ENCODE data around the gene TAS2R3. TPM values are rescaled to one million over a fixed set of nuclear protein-coding genes. Genes with fewer than 3 reads are reported as not detected.

TAS2R3 gene
- total and polyA plus RNA-seq, 2 of the 13 experiments (the other 11 are each of a cell fraction or from before 2014, with no cell fraction given) = 0.74 to 1.1 TPM

GRCh38 chr7:141737836-141738591 is 25.9 kb upstream of the TAS2R3 start, which contains the start of gene SSBP1 (continued):
- no peak for TF ChIP-seq ZNF597 (CRISPR knock-in tag; IDR thresholded peaks at IDR 0.05)
- TF ChIP-seq SPEN (CRISPR knock-in tag; IDR thresholded peaks at IDR 0.05; ENCODE audit: low read depth) = peak; percentile 93
- 0 out of 2 replicates have a peak, but pooled peaks have one; percentile 23 for TF ChIP-seq ZBTB43 (CRISPR knock-in tag; conservative IDR thresholded peaks at IDR 0.05)
- no peak for TF ChIP-seq GPBP1L1 (CRISPR knock-in tag; IDR thresholded peaks at IDR 0.05)
- peak; percentile 25; the same call in 1 of the 2 replicates for TF ChIP-seq ZSCAN21 (CRISPR knock-in tag; IDR thresholded peaks at IDR 0.05; ENCODE audit: borderline replicate concordance)
- peak; percentile 77 for TF ChIP-seq NCOA2 (CRISPR knock-in tag; IDR thresholded peaks at IDR 0.05)
- TF ChIP-seq RELA (CRISPR knock-in tag; IDR thresholded peaks at IDR 0.05) = peak; percentile 41; the same call in 1 of the 2 replicates
- no peak for TF ChIP-seq ARHGAP35 (CRISPR knock-in tag; IDR thresholded peaks at IDR 0.05; ENCODE audit: borderline replicate concordance)
- peak; percentile 62; the same call in 1 of the 2 replicates for TF ChIP-seq SMC3 (IDR thresholded peaks at IDR 0.05; ENCODE audit: low read length)
- no peak for TF ChIP-seq JUNB (CRISPR knock-in tag; IDR thresholded peaks at IDR 0.05; ENCODE audit: borderline replicate concordance)
- TF ChIP-seq BRD4 (CRISPR knock-in tag; IDR thresholded peaks at IDR 0.05) = 0 out of 2 replicates have a peak, but pooled peaks have one; percentile 21
- peak; percentile 83; the same call in 1 of the 2 replicates for TF ChIP-seq SP4 (CRISPR knock-in tag; IDR thresholded peaks at IDR 0.05)
- no peak for TF ChIP-seq NPAS2 (CRISPR knock-in tag; IDR thresholded peaks at IDR 0.05; ENCODE audit: borderline replicate concordance)
- TF ChIP-seq KLF15 (CRISPR knock-in tag; IDR thresholded peaks at IDR 0.05; ENCODE audit: borderline replicate concordance) = peak; percentile 58; the same call in 1 of the 2 replicates
- TF ChIP-seq HNF4A (CRISPR knock-in tag; IDR thresholded peaks at IDR 0.05) = peak; percentile 25; the same call in 1 of the 2 replicates
- TF ChIP-seq KDM6A (CRISPR knock-in tag; IDR thresholded peaks at IDR 0.05; ENCODE audit: low read depth) = peak; percentile 12; the same call in 1 of the 2 replicates
- no peak for TF ChIP-seq TP53 (CRISPR knock-in tag; conservative IDR thresholded peaks at IDR 0.05)
- TF ChIP-seq PCBP1 (IDR thresholded peaks at IDR 0.05; ENCODE audit: borderline replicate concordance, low read depth, low read length) = 0 out of 2 replicates have a peak, but pooled peaks have one; percentile 25
- TF ChIP-seq ZKSCAN5 (CRISPR knock-in tag; IDR thresholded peaks at IDR 0.05) = no peak
- TF ChIP-seq ZFP41 (CRISPR knock-in tag; IDR thresholded peaks at IDR 0.05; ENCODE audit: borderline replicate concordance) = no peak
- TF ChIP-seq ETV5 (CRISPR knock-in tag; IDR thresholded peaks at IDR 0.05; ENCODE audit: borderline replicate concordance) = peak; percentile 80
- TF ChIP-seq DRAP1 (CRISPR knock-in tag; IDR thresholded peaks at IDR 0.05) = peak; percentile 15; the same call in 1 of the 2 replicates
- no peak for TF ChIP-seq PLRG1 (conservative IDR thresholded peaks at IDR 0.05)
- TF ChIP-seq ZNF225 (CRISPR knock-in tag; IDR thresholded peaks at IDR 0.05) = 0 out of 2 replicates have a peak, but pooled peaks have one; percentile 64
- peak; percentile 71; the same call in 1 of the 2 replicates for TF ChIP-seq ARNTL (CRISPR knock-in tag; IDR thresholded peaks at IDR 0.05)
- TF ChIP-seq ZNF530 (CRISPR knock-in tag; IDR thresholded peaks at IDR 0.05; ENCODE audit: low read depth) = no peak
- TF ChIP-seq ZSCAN9 (CRISPR knock-in tag; IDR thresholded peaks at IDR 0.05; ENCODE audit: borderline replicate concordance) = 0 out of 2 replicates have a peak, but pooled peaks have one; percentile 62
